ENCODE results near the gene NRXN3.

NRXN3 gene

GRCh38 chr14:79037593-79037992 lies 867.4 kb downstream of the NRXN3 start:
- DNase-seq (ENCODE audit: low read depth, low spot score): no peak

GRCh38 chr14:79040790-79041189 lies 870.6 kb downstream of the NRXN3 start:
- no peak for DNase-seq (ENCODE audit: low read depth, low spot score)
- H3K4me3 ChIP-seq (ENCODE audit: low read length): no peak overlapping the region

More at GRCh38 chr14:79037593-79037992, 867.4 kb downstream of the NRXN3 start:
- H3K4me3 ChIP-seq (ENCODE audit: low read length): no peak overlapping the region

GRCh38 chr14:79043194-79043889 lies 873.2 kb downstream of the NRXN3 start:
- H3K4me3 ChIP-seq (ENCODE audit: low read length): no peak overlapping the region
- DNase-seq (ENCODE audit: low read depth, low spot score): no peak

- DNase-seq (ENCODE audit: low read depth, low spot score): no peak
- H3K4me3 ChIP-seq (ENCODE audit: low read length): no peak overlapping the region
Observed at GRCh38 chr14:79044894-79045624, 874.9 kb downstream of the NRXN3 start.

- DNase-seq (ENCODE audit: low read depth, low spot score): no peak
- no peak overlapping the region for H3K4me3 ChIP-seq (ENCODE audit: low read length)
Observed at GRCh38 chr14:79050787-79051727, 880.9 kb downstream of the NRXN3 start.

GRCh38 chr14:79051742-79052141 lies 881.6 kb downstream of the NRXN3 start:
- no peak overlapping the region for H3K4me3 ChIP-seq (ENCODE audit: low read length)
- DNase-seq (ENCODE audit: low read depth, low spot score): no peak

GRCh38 chr14:79056879-79057278 lies 886.7 kb downstream of the NRXN3 start:
- no peak overlapping the region for H3K4me3 ChIP-seq (ENCODE audit: low read length)
- no peak for DNase-seq (ENCODE audit: low read depth, low spot score)

DNA sequence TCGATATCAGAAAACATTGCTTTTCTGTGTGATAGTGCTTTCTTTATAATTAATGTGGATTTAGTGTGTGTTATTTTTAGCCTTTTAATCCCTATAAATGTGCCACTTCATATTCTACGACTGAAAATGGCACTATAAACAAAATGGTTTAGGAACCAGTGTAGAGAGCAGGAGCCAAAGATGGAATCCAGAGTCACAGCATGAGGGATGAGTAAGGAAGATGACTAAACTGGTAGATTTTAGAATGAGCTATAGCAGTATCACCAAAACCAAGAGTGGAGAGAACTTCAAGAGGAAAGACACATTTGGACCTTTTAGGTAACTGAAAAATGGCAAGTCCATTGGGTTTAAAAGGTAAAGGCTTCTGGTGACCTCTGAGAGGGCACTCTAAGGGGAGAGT lies 887.2 kb downstream of the NRXN3 start:
- H3K4me3 ChIP-seq (ENCODE audit: low read length): no peak overlapping the region
- no peak for DNase-seq (ENCODE audit: low read depth, low spot score)

DNA sequence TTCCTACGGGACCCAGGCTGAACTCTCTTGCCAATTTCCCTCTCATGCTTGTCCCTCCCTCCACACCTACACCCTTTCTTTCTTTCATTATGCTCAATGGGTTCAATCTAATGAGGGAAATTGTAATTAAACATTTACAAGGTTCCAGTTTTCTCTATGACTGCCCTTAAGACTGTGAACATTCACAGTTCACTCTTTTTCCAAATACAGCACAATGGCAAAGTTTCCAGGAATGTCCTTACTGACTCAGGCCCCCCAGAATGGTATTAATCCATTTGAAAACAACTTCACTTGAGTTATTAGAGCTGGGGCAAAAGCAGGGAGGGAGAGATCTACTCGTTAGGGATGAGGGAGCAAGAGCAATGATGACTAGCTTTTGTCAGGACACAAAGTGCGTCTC lies 892.1 kb downstream of the NRXN3 start:
- DNase-seq (ENCODE audit: low read depth, low spot score): no peak
- H3K4me3 ChIP-seq (ENCODE audit: low read length): no peak overlapping the region

GRCh38 chr14:79064214-79064613 lies 894.0 kb downstream of the NRXN3 start:
- no peak overlapping the region for H3K4me3 ChIP-seq (ENCODE audit: low read length)
- no peak for DNase-seq (ENCODE audit: low read depth, low spot score)

GRCh38 chr14:79074510-79074909 lies 904.3 kb downstream of the NRXN3 start:
- no peak overlapping the region for H3K4me3 ChIP-seq (ENCODE audit: low read length)
- no peak for DNase-seq (ENCODE audit: low read depth, low spot score)

GRCh38 chr14:79076428-79076827 lies 906.3 kb downstream of the NRXN3 start:
- DNase-seq (ENCODE audit: low read depth, low spot score): no peak
- H3K4me3 ChIP-seq (ENCODE audit: low read length): no peak overlapping the region

- DNase-seq (ENCODE audit: low read depth, low spot score): no peak
- H3K4me3 ChIP-seq (ENCODE audit: low read length): no peak overlapping the region
Observed at GRCh38 chr14:79077096-79077495, 906.9 kb downstream of the NRXN3 start.

DNA sequence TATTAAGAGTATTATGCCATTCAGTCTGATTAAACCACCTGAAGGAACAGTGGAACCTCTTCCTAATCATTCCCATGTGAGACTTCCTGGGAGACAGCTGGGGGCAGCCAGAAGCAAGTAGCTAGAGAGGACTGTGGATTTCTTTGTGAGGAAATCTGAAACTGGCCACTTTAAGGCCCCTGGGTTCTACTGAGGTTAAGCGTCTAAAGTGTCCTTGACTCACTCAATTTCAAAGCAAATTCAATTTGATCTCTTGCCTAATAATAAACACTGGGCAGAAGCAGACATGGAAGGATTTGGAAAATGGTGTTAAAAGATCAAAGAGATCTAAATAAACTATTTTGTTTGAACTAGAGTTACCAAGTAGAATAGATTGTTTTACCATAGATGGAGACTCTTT lies 909.9 kb downstream of the NRXN3 start:
- no peak overlapping the region for H3K4me3 ChIP-seq (ENCODE audit: low read length)
- DNase-seq (ENCODE audit: low read depth, low spot score): no peak

- H3K4me3 ChIP-seq (ENCODE audit: low read length): no peak overlapping the region
- no peak for DNase-seq (ENCODE audit: low read depth, low spot score)
Observed at GRCh38 chr14:79082883-79083282, 912.7 kb downstream of the NRXN3 start.

DNA sequence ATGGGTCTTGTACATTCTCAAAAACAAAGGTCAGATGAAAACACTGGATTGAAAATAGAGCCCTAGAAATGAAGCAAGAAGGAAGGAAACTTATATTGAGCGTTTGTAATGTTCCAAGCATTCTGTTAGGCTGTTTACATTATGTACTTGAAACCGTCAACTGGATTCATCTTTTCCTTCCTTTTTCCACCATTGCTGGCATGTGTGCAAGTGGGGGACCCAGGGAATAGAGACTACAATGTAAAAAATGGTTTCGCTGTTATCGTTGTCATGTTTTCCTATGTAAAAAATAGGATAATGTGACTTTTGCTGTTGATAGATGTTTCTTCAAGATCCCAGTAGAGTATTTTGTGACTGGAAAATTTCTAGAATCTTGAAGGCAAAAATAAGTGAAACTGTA lies 913.2 kb downstream of the NRXN3 start:
- no peak overlapping the region for H3K4me3 ChIP-seq (ENCODE audit: low read length)
- DNase-seq (ENCODE audit: low read depth, low spot score): no peak

GRCh38 chr14:79084861-79085260 lies 914.7 kb downstream of the NRXN3 start:
- DNase-seq (ENCODE audit: low read depth, low spot score): no peak
- no peak overlapping the region for H3K4me3 ChIP-seq (ENCODE audit: low read length)

GRCh38 chr14:79089576-79089975 lies 919.4 kb downstream of the NRXN3 start:
- DNase-seq (ENCODE audit: low read depth, low spot score): no peak
- H3K4me3 ChIP-seq (ENCODE audit: low read length): no peak overlapping the region

DNA sequence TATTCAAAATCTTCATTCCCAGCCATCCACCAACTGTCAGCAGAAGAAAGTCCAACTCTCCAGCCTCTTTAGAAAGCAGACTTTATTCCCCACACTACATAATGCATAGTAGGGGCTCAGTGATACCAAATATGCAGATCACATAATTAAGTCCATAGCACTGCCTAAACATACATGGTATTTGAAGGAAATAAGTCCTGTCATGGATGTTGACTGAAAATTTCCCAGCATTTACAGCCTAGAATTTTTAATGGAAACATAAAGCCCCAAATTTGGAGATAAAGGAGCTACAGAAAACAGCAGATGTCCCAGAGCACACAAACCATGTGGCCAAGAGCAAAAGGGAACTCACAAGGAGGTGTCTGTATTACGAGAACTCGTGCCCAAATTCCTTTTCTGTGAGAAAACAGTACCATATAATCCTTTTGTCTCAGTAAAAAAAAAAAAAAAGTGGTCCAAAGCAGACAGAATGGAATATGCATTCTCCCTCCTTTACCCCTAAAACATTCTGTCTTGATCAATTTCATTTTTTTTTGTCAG lies 920.5 kb downstream of the NRXN3 start:
- DNase-seq (ENCODE audit: low read depth, low spot score): no peak
- no peak overlapping the region for H3K4me3 ChIP-seq (ENCODE audit: low read length)
